OCI-LY7 (cell line): ENCODE data around the gene OR13J1.

ENCODE experiments used
- CTCF ChIP-seq: fragments of 200-600 bp; sonication (generic); conservative IDR thresholded peaks from 2 replicates; pipeline ENCODE4 v1.5.1; 2014; ENCODE audit warnings: mild to moderate bottlenecking, antibody characterized with exemption, low read length, moderate library complexity, mixed read lengths
- EZH2phosphoT487 ChIP-seq: fragments of 200-600 bp; sonication (generic); IDR thresholded peaks from 2 replicates; pipeline ENCODE4 v1.6.1; 2018; ENCODE audit warnings: low read depth, borderline replicate concordance, mild to moderate bottlenecking, mixed run types, antibody characterized with exemption, low read length, moderate library complexity, mixed read lengths

- TF ChIP-seq CTCF (no peak), EZH2phosphoT487 (no peak)
Observed at GRCh38 chr9:35842020-35842745, 28.0 kb downstream of the OR13J1 start.
